ENCODE measurements around the gene FOXJ2.

The FOXJ2 gene

DNA sequence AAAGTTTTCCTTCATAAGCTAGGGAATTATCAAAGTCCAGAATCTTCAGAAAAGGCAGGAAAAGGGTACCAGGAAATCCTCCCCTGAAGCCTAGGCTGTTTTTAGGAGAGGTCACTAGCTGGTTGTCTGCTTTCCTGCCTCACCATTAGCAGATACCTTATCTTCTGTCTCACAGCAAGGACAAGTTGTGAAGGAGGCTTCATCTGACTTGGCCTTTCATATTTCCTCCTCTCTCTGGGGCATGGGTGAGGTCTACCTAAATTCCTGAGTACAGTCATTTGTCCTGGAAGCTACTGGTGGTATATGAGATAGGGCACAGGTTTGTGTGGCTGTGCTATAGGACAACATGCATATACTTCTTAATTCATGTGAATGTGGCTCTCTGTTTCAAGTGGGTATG, 2.3 kb downstream of the FOXJ2 start:
- Histone ChIP-seq H3K4ac (ENCODE audit: low read depth, low read length) (no peak overlapping the region), H2BK120ac (ENCODE audit: insufficient read depth, low read length, poor library complexity) (no peak overlapping the region), H3K4me3 (ENCODE audit: low read depth, low read length) (no peak overlapping the region), H3K36me3 (ENCODE audit: control insufficient read depth in 1 of 2, insufficient read depth in 2 of 2, low read length in 2 of 2) (peaks cover 2% of the 10 kb centered on the region in 2 experiments), H3K9me3 (ENCODE audit: insufficient read depth, low read depth, low read length) (no peaks in the 10 kb centered on the region), H4K12ac (ENCODE audit: low read depth, low read length) (no peak overlapping the region), H3K27me3 (ENCODE audit: insufficient read depth, low read length) (no peaks in the 10 kb centered on the region), H3K4me2 (ENCODE audit: low read length) (no peak overlapping the region), H4K91ac (ENCODE audit: low read depth, low read length) (no peak overlapping the region), H3K79me2 (ENCODE audit: control insufficient read depth, insufficient read depth, low read length, poor library complexity) (peaks cover 9% of the 10 kb centered on the region), H4K8ac (ENCODE audit: low read depth, low read length) (no peak overlapping the region), H3K23ac (ENCODE audit: low read length) (no peak overlapping the region), H3K4me1 (ENCODE audit: control insufficient read depth in 1 of 2, insufficient read depth in 2 of 2, low read length in 2 of 2) (peaks cover 17 to 33% of the 10 kb centered on the region in 2 experiments), H3K79me1 (ENCODE audit: low read length) (peaks cover 9% of the 10 kb centered on the region), H3K27ac (ENCODE audit: low read depth, low read length) (peak overlapping the region; percentile 42), H2BK5ac (ENCODE audit: low read depth, low read length, poor library complexity) (no peak overlapping the region), H2AK5ac (ENCODE audit: low read length) (no peak overlapping the region), H3K9ac (ENCODE audit: low read length) (no peak overlapping the region), H3K14ac (ENCODE audit: low read length) (no peak overlapping the region), H2BK12ac (ENCODE audit: low read length) (no peak overlapping the region), H3K18ac (ENCODE audit: low read length) (no peak overlapping the region), H2AFZ (ENCODE audit: insufficient read depth, low read length, poor library complexity) (no peak overlapping the region)
- peak; percentile 48 to 71 for DNase-seq

DNA sequence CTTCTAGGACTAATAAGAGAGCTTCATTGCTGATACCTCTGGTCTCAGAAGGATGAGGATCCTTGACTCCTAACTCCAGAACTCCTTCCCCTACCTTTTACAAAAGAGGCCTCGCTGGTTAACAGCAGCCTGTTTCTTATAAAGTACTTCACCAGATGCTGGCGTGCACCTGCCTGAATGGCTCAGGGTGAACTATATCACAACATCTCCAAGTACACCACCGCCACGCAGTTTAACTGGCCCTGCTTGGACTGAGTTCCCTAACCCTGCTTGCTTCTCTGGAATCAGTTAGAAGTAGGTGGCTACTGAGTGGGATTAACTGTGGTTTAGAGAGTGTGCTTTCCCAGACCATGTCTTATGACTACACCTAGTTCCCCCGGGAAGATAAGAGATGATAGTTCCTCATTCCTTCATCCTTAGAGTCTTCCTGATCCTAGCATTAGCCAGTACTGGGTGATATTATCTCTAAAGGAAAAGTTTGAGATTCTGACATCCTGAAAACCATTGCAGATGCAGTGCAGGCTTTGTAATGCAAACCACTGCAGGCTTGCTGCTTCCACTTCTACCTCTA, 3.0 kb downstream of the FOXJ2 start:
- no peak overlapping the region for H2AK5ac ChIP-seq (ENCODE audit: low read length)
- H3K23ac ChIP-seq (ENCODE audit: low read length), result no peak overlapping the region
- no peak overlapping the region for H2BK12ac ChIP-seq (ENCODE audit: low read length)
- no peak overlapping the region for H4K12ac ChIP-seq (ENCODE audit: low read depth, low read length)
- peak overlapping the region; percentile 3 for H4K91ac ChIP-seq (ENCODE audit: low read depth, low read length)
- peak; percentile 58 to 70 for DNase-seq
- H3K4me1 ChIP-seq (ENCODE audit: control insufficient read depth in 1 of 2, insufficient read depth in 2 of 2, low read length in 2 of 2), result peaks cover 17 to 33% of the 10 kb centered on the region in 2 experiments
- no peak overlapping the region for H3K9ac ChIP-seq (ENCODE audit: low read length)
- no peaks in the 10 kb centered on the region for H3K9me3 ChIP-seq (ENCODE audit: insufficient read depth, low read depth, low read length)
- H2BK5ac ChIP-seq (ENCODE audit: low read depth, low read length, poor library complexity), result peak overlapping the region; percentile 8
- H3K27ac ChIP-seq (ENCODE audit: low read depth, low read length), result peak overlapping the region; percentile 42
- no CpG with 5 or more reads among the region's 5 CpGs for WGBS (ENCODE audit: extremely low coverage, insufficient coverage, insufficient read length)
- no peak overlapping the region for H3K4ac ChIP-seq (ENCODE audit: low read depth, low read length)
- H3K27me3 ChIP-seq (ENCODE audit: insufficient read depth, low read length), result no peaks in the 10 kb centered on the region
- H4K8ac ChIP-seq (ENCODE audit: low read depth, low read length), result no peak overlapping the region
- peaks cover 9% of the 10 kb centered on the region for H3K79me1 ChIP-seq (ENCODE audit: low read length)
- H2BK120ac ChIP-seq (ENCODE audit: insufficient read depth, low read length, poor library complexity), result no peak overlapping the region
- H2AFZ ChIP-seq (ENCODE audit: insufficient read depth, low read length, poor library complexity), result no peak overlapping the region
- H3K79me2 ChIP-seq (ENCODE audit: control insufficient read depth, insufficient read depth, low read length, poor library complexity), result peaks cover 9% of the 10 kb centered on the region
- H3K36me3 ChIP-seq (ENCODE audit: control insufficient read depth in 1 of 2, insufficient read depth in 2 of 2, low read length in 2 of 2), result peaks cover 3 to 7% of the 10 kb centered on the region in 2 experiments
- H3K14ac ChIP-seq (ENCODE audit: low read length), result no peak overlapping the region
- H3K4me2 ChIP-seq (ENCODE audit: low read length), result peak overlapping the region; percentile 13
- no peak overlapping the region for H3K18ac ChIP-seq (ENCODE audit: low read length)
- H3K4me3 ChIP-seq (ENCODE audit: low read depth, low read length), result no peak overlapping the region

DNA sequence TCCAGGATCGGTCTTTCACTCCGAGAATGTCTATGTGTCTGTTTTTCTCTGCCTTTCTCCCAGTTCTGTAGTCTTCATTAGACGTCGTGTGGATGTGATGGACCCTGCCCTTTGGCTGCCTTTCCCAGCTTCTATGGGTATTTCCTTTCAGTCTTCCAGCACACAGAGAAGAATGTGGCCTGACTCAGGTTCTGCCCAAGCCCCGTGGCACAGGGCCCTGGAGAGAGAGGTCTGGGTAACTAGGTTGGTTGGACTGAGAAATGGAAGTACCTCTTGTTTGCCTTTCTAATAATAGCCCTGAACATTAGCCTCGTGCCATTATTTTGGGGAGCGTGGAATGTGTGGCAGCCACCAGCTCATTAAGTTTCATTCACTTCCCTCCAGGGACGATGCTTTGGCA, 3.8 kb downstream of the FOXJ2 start:
- Histone ChIP-seq H3K27me3 (ENCODE audit: insufficient read depth, low read length) (no peaks in the 10 kb centered on the region), H3K79me1 (ENCODE audit: low read length) (peaks cover 9% of the 10 kb centered on the region), H3K4me1 (ENCODE audit: control insufficient read depth in 1 of 2, insufficient read depth in 2 of 2, low read length in 2 of 2) (peaks cover 17 to 33% of the 10 kb centered on the region in 2 experiments), H3K4me2 (ENCODE audit: low read length) (no peak overlapping the region), H3K79me2 (ENCODE audit: control insufficient read depth, insufficient read depth, low read length, poor library complexity) (peaks cover 9% of the 10 kb centered on the region), H2BK12ac (ENCODE audit: low read length) (no peak overlapping the region), H3K23ac (ENCODE audit: low read length) (no peak overlapping the region), H3K27ac (ENCODE audit: low read depth, low read length) (no peak overlapping the region), H2BK120ac (ENCODE audit: insufficient read depth, low read length, poor library complexity) (no peak overlapping the region), H3K18ac (ENCODE audit: low read length) (no peak overlapping the region), H3K4me3 (ENCODE audit: low read depth, low read length) (no peak overlapping the region), H3K9ac (ENCODE audit: low read length) (no peak overlapping the region), H3K36me3 (ENCODE audit: control insufficient read depth in 1 of 2, insufficient read depth in 2 of 2, low read length in 2 of 2) (peaks cover 5 to 9% of the 10 kb centered on the region in 2 experiments), H2AK5ac (ENCODE audit: low read length) (no peak overlapping the region), H4K12ac (ENCODE audit: low read depth, low read length) (no peak overlapping the region), H4K8ac (ENCODE audit: low read depth, low read length) (no peak overlapping the region), H3K9me3 (ENCODE audit: insufficient read depth, low read depth, low read length) (no peaks in the 10 kb centered on the region), H3K4ac (ENCODE audit: low read depth, low read length) (no peak overlapping the region), H3K14ac (ENCODE audit: low read length) (no peak overlapping the region), H4K91ac (ENCODE audit: low read depth, low read length) (no peak overlapping the region), H2AFZ (ENCODE audit: insufficient read depth, low read length, poor library complexity) (no peak overlapping the region), H2BK5ac (ENCODE audit: low read depth, low read length, poor library complexity) (no peak overlapping the region)
- no peak for DNase-seq
- WGBS (ENCODE audit: extremely low coverage, insufficient coverage, insufficient read length), result no CpG with 5 or more reads among the region's 8 CpGs

DNA sequence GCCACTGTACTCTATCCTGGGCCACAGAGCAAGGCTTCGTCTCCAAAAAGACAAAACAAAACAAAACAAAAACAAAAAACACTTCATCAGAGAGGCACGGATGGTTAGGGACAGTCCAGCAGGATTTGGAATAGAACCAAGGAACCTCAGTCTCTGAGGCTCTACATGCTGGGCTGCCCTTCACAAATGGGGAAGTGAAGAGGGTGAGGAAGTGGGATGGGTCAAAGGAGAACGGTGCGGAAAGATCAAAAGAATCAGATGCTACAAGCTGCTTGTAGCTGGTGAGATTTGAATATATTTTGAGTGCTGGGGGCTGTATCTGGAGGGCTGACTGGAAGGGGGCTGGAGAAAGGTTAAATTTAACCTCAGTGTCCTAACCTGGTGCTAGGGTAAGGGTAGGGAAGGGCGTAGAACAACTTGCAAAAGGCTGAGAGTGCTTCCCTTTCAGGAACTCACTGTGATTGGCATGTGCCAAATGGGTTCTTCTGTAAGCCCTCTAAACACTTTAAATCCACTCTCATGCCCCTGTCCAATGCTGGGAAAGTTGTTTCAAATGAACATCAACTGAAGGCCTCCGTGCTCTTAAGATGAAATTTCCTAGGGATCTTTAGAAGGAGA, 4.6 kb downstream of the FOXJ2 start:
- Histone ChIP-seq H2AK5ac (ENCODE audit: low read length) (no peak overlapping the region), H3K9ac (ENCODE audit: low read length) (no peak overlapping the region), H3K27me3 (ENCODE audit: insufficient read depth, low read length) (no peaks in the 10 kb centered on the region), H3K14ac (ENCODE audit: low read length) (no peak overlapping the region), H3K4me3 (ENCODE audit: low read depth, low read length) (no peak overlapping the region), H4K12ac (ENCODE audit: low read depth, low read length) (no peak overlapping the region), H3K27ac (ENCODE audit: low read depth, low read length) (no peak overlapping the region), H3K18ac (ENCODE audit: low read length) (no peak overlapping the region), H3K79me1 (ENCODE audit: low read length) (peaks cover 9% of the 10 kb centered on the region), H2AFZ (ENCODE audit: insufficient read depth, low read length, poor library complexity) (no peak overlapping the region), H2BK5ac (ENCODE audit: low read depth, low read length, poor library complexity) (no peak overlapping the region), H2BK12ac (ENCODE audit: low read length) (no peak overlapping the region), H2BK120ac (ENCODE audit: insufficient read depth, low read length, poor library complexity) (no peak overlapping the region), H3K23ac (ENCODE audit: low read length) (no peak overlapping the region), H3K4ac (ENCODE audit: low read depth, low read length) (no peak overlapping the region), H3K79me2 (ENCODE audit: control insufficient read depth, insufficient read depth, low read length, poor library complexity) (peaks cover 9% of the 10 kb centered on the region), H3K4me1 (ENCODE audit: control insufficient read depth in 1 of 2, insufficient read depth in 2 of 2, low read length in 2 of 2) (peaks cover 17 to 33% of the 10 kb centered on the region in 2 experiments), H3K9me3 (ENCODE audit: insufficient read depth, low read depth, low read length) (no peaks in the 10 kb centered on the region), H4K91ac (ENCODE audit: low read depth, low read length) (no peak overlapping the region), H3K36me3 (ENCODE audit: control insufficient read depth in 1 of 2, insufficient read depth in 2 of 2, low read length in 2 of 2) (peaks cover 8 to 14% of the 10 kb centered on the region in 2 experiments), H4K8ac (ENCODE audit: low read depth, low read length) (no peak overlapping the region), H3K4me2 (ENCODE audit: low read length) (no peak overlapping the region)
- no CpG with 5 or more reads among the region's 6 CpGs for WGBS (ENCODE audit: extremely low coverage, insufficient coverage, insufficient read length)
- DNase-seq, result no peak

Measured in trophoblast cell (in vitro differentiated cells and primary cell).